Activated T-cell treated with anti-CD3 and anti-CD28 coated beads for 48 hours (primary cell): ENCODE data around the gene NR4A3.

Experiments
- DNase-seq: peaks from one replicate; pipeline ENCODE4 v3.0.0-alpha.2; 2020; ENCODE audit warnings: low read depth

Gene NR4A3

GRCh38 chr9:99814359-99814758 lies 7.3 kb upstream of the NR4A3 start:
- DNase-seq, result no peak

GRCh38 chr9:99816392-99816791 lies 5.3 kb upstream of the NR4A3 start:
- no peak for DNase-seq

- no peak for DNase-seq
Measured at GRCh38 chr9:99818500-99818899, 3.2 kb upstream of the NR4A3 start.

- DNase-seq, result peak; percentile 92
Measured at GRCh38 chr9:99819123-99819855, 2.4 kb upstream of the NR4A3 start.

- peak; percentile 88 for DNase-seq
Measured at GRCh38 chr9:99819856-99820684, 1.6 kb upstream of the NR4A3 start.

GRCh38 chr9:99820685-99821395 lies 845 bp upstream of the NR4A3 start:
- peak; percentile 49 for DNase-seq

- peak; percentile 41 for DNase-seq
Measured at GRCh38 chr9:99822109-99822805, 572 bp downstream of the NR4A3 start.

- no peak for DNase-seq
Measured at GRCh38 chr9:99822806-99823591, 1.3 kb downstream of the NR4A3 start.

- peak; percentile 79 for DNase-seq
Measured at GRCh38 chr9:99823681-99824377, 2.1 kb downstream of the NR4A3 start.

- peak; percentile 76 for DNase-seq
Measured at GRCh38 chr9:99824378-99825171, 2.9 kb downstream of the NR4A3 start.

GRCh38 chr9:99825172-99826046 lies 3.7 kb downstream of the NR4A3 start:
- no peak for DNase-seq

- no peak for DNase-seq
Measured at GRCh38 chr9:99826579-99826978, 4.9 kb downstream of the NR4A3 start.

- DNase-seq, result no peak
Measured at GRCh38 chr9:99827244-99827643, 5.6 kb downstream of the NR4A3 start.

GRCh38 chr9:99828054-99828416 lies 6.3 kb downstream of the NR4A3 start:
- DNase-seq, result no peak

- DNase-seq, result no peak
Measured at GRCh38 chr9:99828417-99829176, 6.9 kb downstream of the NR4A3 start.

GRCh38 chr9:99831857-99832557 lies 10.3 kb downstream of the NR4A3 start:
- DNase-seq, result no peak

- no peak for DNase-seq
Measured at GRCh38 chr9:99832558-99832864, 10.8 kb downstream of the NR4A3 start.

GRCh38 chr9:99833735-99834134 lies 12.1 kb downstream of the NR4A3 start:
- DNase-seq, result no peak
